Spleen (tissue), 11 donors: ENCODE results near the gene KRT16. TPM values are rescaled to one million over a fixed set of nuclear protein-coding genes. Genes with fewer than 3 reads are reported as not detected.
"Not testable (repeated sequence)": the region's sequence is repeated elsewhere in the genome, so short reads cannot be mapped to it uniquely, and the experiment has no call there.

Experiments
- DNase-seq: peaks from one replicate; pipeline ENCODE4 v3.0.0-alpha.2; 2020
- H3K27ac ChIP-seq, 8 donors: fragments of 200-600 bp; sonication (generic) in 7 of 8; 1 replicate in 4 of 8; 2 replicates in 4 of 8; pipeline versions ENCODE4 v1.5.0 to v1.8.0; 2016 to 2021; ENCODE audit warnings: inconsistent platforms in 4 of 8, mild to moderate bottlenecking in 4 of 8, moderate library complexity in 1 of 8
- H3K27me3 ChIP-seq, 7 donors: fragments of 200-600 bp; sonication (generic) in 6 of 7; replicated peaks in 1 of 7; 1 replicate in 4 of 7; 2 replicates in 3 of 7; pipeline versions ENCODE4 v1.5.0 to v1.8.0; 2016 to 2021; ENCODE audit warnings: inconsistent platforms in 3 of 7, mild to moderate bottlenecking in 1 of 7
- H3K36me3 ChIP-seq, 6 donors: fragments of 200-600 bp; sonication (generic) in 5 of 6; 1 replicate in 4 of 6; 2 replicates in 2 of 6; pipeline versions ENCODE4 v1.5.0 to v1.8.0; 2016 to 2021; ENCODE audit warnings: inconsistent platforms in 2 of 6
- H3K4me1 ChIP-seq, 6 donors: fragments of 200-600 bp; sonication (generic) in 5 of 6; 1 replicate in 3 of 6; 2 replicates in 3 of 6; pipeline versions ENCODE4 v1.5.0 to v1.8.0; 2016 to 2021; ENCODE audit warnings: inconsistent platforms in 3 of 6
- H3K4me3 ChIP-seq, 8 donors: fragments of 200-600 bp; sonication (generic) in 7 of 8; 1 replicate in 4 of 8; 2 replicates in 4 of 8; pipeline versions ENCODE4 v1.5.0 to v1.8.0; 2016 to 2021; ENCODE audit warnings: inconsistent platforms in 4 of 8, mild to moderate bottlenecking in 4 of 8, moderate library complexity in 2 of 8
- H3K9me3 ChIP-seq, 8 donors: fragments of 200-600 bp; sonication (generic) in 7 of 8; 1 replicate in 4 of 8; 2 replicates in 4 of 8; pipeline versions ENCODE4 v1.5.0 to v1.8.0; 2016 to 2021; ENCODE audit warnings: inconsistent platforms in 4 of 8
- POLR2A ChIP-seq, 3 donors: fragments of 450-650 bp; IDR thresholded peaks; one replicate each; pipeline ENCODE4 v1.5.1; 2017; ENCODE audit warnings: antibody characterized with exemption in 3 of 3, mild to moderate bottlenecking in 1 of 3
- POLR2AphosphoS5 ChIP-seq, 3 donors: sonication (generic); formaldehyde crosslinking; IDR thresholded peaks; one replicate each; pipeline ENCODE4 v1.5.1; 2017; ENCODE audit warnings: antibody characterized with exemption in 3 of 3
- WGBS, 5 donors: extraction: QIAGEN DNeasy Blood & Tissue Kit in 3 of 5; methylation state at CpG; one replicate each; pipeline versions ENCODE4 v1.1.5 to v1.1.7; 2013 to 2018; 5-methylcytosine and 5-hydroxymethylcytosine counted together
- intact Hi-C: fragments of 100-400 bp; cut with DNase I; formaldehyde crosslinking; loops from one replicate; pipeline ENCODE4 v1.15.0; 2023; ENCODE audit warnings: low total_unique reads
- polyA plus RNA-seq, 3 donors: library from polyadenylated mRNA; stranded (reverse); fragments of 200-250 nt; gene quantifications; one replicate each; pipeline ENCODE4 v1.2.1, GENCODE V29; 2013
- total RNA-seq, 7 donors: library from RNA; depleted of rRNA in 3 of 7; stranded (reverse); fragments of >200 nt in 3 of 7; fragmentation: NEBNext Ultra II Directional in 4 of 7; extraction: Animal tissue kit (Norgen Biotek cat#: 25700) in 4 of 7; gene quantifications; one replicate each; pipeline versions ENCODE4 v1.1.0 to v1.2.1, GENCODE V29; 2016 to 2021
- TF ChIP-seq, protein P1 (sequence below), 11 experiments: fragments of 200-600 bp in 7 of 11; fragments of 450-650 bp in 4 of 11; sonication (generic) in 4 of 11; IDR thresholded peaks in 8 of 11; conservative IDR thresholded peaks in 3 of 11; 1 replicate in 7 of 11; 2 replicates in 4 of 11; pipeline versions ENCODE4 v1.4.0 to v1.8.0; 2016 to 2021; ENCODE audit warnings: antibody characterized with exemption in 11 of 11, inconsistent platforms in 4 of 11, mild to moderate bottlenecking in 1 of 11
- donor health status: healthy with polysubstance abuse.
- donor health status: DM: no; HTN: no; CAD: no; lungs with moderate emphysema.
- donor health status: DM: no; HTN: no; CAD: no.
- donor health status: Bipolar disorder and iron deficiency.
- donor health status: healthy.
- donor health status: DM: no; HTN: no; CAD: no.
- donor health status: DM: yes; HTN: yes; CAD: no.

Gene KRT16
- total and polyA plus RNA-seq, 10 donors, result 0.07 to 0.19 TPM; not detected in 8

DNA sequence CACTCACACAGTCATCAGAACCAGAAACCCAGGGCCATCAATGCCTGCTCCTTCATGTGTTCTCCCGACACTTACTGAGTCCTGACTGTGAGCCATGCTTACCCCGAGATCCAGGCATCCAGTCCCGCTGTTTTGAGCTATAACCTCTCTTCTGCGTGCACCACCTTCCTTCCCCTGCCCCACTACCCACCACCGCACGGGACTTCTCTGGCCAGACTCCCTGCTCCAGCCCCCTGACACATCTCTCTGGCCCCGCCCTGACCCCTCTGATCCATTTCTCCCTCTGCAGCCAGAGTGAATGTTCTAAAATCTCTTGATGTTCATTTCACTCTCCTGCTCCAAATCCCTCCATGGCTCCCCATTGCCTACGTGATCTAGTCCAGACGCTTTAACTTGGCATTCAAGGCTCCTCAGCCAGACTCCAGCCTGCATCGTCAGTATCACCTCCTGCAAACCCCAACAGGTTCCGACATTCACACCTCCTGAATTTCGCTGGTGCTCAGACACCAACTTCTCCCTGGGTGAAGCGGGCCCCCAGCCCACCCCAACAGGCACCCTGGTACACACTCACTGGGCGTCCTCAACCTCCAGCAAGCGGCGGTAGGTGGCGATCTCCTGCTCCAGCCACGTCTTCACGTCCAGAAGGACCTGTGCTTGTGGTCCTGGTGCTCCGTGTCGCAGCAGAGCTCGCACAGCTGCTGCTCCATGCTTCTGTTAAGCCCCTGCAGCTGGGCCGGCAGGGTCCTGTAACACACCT is 14.9 kb upstream of the KRT16 start:
- Histone ChIP-seq H3K36me3 (no peaks in the 10 kb centered on the region), H3K9me3 (no peaks in the 10 kb centered on the region), H3K4me1 (peaks cover 0 to 7% (median 0%) of the 10 kb centered on the region in 6 donors), H3K27ac (no peak overlapping the region), H3K4me3 (no peak overlapping the region), H3K27me3 (peaks cover 0 to 11% (median 0%) of the 10 kb centered on the region in 7 donors)
- 87 to 92% (median 90%) methylated on average over 21 to 23 of the region's 23 CpGs for WGBS, 5 donors
- intact Hi-C loops, result no loop called here
- no peak for TF ChIP-seq POLR2A (IDR thresholded peaks at IDR 0.05)
- TF ChIP-seq, protein P1, sequence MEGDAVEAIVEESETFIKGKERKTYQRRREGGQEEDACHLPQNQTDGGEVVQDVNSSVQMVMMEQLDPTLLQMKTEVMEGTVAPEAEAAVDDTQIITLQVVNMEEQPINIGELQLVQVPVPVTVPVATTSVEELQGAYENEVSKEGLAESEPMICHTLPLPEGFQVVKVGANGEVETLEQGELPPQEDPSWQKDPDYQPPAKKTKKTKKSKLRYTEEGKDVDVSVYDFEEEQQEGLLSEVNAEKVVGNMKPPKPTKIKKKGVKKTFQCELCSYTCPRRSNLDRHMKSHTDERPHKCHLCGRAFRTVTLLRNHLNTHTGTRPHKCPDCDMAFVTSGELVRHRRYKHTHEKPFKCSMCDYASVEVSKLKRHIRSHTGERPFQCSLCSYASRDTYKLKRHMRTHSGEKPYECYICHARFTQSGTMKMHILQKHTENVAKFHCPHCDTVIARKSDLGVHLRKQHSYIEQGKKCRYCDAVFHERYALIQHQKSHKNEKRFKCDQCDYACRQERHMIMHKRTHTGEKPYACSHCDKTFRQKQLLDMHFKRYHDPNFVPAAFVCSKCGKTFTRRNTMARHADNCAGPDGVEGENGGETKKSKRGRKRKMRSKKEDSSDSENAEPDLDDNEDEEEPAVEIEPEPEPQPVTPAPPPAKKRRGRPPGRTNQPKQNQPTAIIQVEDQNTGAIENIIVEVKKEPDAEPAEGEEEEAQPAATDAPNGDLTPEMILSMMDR (IDR thresholded peaks at IDR 0.05 in 8 of 11, conservative IDR thresholded peaks at IDR 0.05 in 3 of 11), result no peak
- TF ChIP-seq POLR2AphosphoS5 (IDR thresholded peaks at IDR 0.05), result no peak
- peak; percentile 58 for DNase-seq

DNA sequence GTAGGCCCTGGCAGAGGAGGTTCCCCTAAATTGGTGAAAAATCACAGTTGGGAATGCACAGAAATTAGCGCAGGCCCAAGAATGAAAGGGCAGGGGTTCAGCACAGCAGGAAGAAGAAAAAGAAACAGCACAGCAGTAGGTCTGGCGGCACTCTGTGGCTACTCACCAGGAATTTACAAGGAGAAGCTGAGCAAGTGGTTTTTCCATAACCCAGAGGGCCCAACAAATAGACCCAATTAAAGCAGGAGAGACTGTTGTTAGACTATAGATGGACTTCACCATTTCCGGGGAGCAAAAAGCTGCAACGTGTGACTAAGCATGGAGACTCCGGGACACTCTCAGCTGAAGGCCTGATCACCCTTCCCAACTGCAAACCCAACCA is 14.3 kb upstream of the KRT16 start:
- H3K9me3 ChIP-seq, H3K27ac ChIP-seq, H3K36me3 ChIP-seq, H3K4me1 ChIP-seq, intact Hi-C loops, DNase-seq, H3K4me3 ChIP-seq: not testable (repeated sequence)
- H3K27me3 ChIP-seq, result peaks cover 0 to 11% (median 0%) of the 10 kb centered on the region in 7 donors
- WGBS, 5 donors, result 80 to 95% (median 91%) methylated on average over 5 of the region's 5 CpGs

DNA sequence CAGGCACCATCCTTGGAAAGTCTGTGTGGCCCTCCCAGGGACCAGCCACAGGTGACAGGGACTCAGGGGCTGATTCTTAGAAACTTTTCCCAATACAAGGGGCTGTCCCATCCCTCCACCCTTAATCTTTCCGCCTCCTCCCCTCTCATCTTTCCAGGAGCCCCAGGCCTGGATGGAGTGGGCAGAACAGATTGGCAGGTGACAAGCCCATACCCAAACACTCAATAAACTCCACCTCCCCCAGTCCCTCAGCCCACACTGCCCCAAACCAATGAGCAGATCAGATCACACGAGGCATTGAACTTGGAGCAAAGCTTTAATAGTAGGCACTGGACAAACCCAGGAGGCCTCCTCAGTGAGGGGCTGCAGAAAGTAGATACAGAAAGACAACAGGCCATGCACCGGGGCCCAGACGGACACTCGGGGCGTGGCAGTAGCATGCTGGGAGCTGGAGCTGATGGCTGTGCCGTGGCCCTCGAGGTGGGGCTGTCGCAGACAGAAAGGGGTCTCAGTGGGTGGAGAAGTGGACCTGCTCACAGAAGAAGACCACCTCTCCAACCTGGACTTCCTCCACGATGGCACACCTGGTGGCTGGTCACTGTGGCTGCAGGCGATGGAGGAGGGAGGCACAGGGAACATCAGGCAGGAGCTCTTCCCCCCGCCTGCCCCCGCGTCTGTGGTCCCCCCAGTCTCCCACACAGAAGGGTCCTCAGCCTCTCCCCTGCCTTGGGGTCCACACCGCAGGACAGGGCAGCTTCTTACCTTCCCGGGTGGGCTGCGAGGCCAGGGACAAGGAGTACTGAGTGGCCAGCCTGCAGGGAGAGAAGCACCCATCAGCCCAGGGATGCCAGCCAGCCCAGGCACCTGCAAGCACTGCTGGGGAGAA is 13.7 kb upstream of the KRT16 start:
- H3K4me1 ChIP-seq, H3K27ac ChIP-seq, H3K4me3 ChIP-seq, H3K9me3 ChIP-seq, DNase-seq, H3K36me3 ChIP-seq, intact Hi-C loops: not testable (repeated sequence)
- 85 to 96% (median 87%) methylated on average over 11 to 17 of the region's 17 CpGs for WGBS, 5 donors
- peaks cover 0 to 11% (median 0%) of the 10 kb centered on the region in 7 donors for H3K27me3 ChIP-seq

DNA sequence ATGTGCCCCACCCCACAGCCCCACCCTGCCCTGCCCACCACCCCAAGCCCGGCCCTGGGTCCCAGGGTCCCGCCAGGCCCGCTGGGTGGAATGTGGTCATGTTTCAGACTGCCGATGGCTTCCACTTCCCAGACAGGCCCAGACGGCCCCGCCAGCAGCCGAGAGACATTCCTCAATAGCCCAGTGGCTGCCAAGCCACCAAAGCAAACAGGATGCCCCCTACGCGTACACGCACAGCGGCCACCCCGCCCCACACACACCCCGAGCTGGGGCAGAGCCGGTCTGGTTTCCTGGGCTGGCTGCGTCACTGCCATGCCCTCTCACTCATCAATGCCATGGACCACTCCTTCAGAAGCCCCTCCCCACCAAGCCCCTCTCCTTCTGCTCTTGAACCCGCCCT is 13.0 kb upstream of the KRT16 start:
- intact Hi-C loops, result no loop called here
- Histone ChIP-seq H3K4me3 (no peak overlapping the region), H3K27ac (no peak overlapping the region), H3K9me3 (no peaks in the 10 kb centered on the region), H3K36me3 (no peaks in the 10 kb centered on the region), H3K27me3 (peaks cover 0 to 11% (median 0%) of the 10 kb centered on the region in 7 donors), H3K4me1 (peaks cover 0 to 7% (median 0%) of the 10 kb centered on the region in 6 donors)
- DNase-seq, result peak; percentile 66
- 37 to 75% (median 57%) methylated on average over 4 to 16 of the region's 16 CpGs for WGBS, 5 donors
- peak in 2 of 3 donors; percentile 37 to 43 for TF ChIP-seq POLR2AphosphoS5 (IDR thresholded peaks at IDR 0.05)
- TF ChIP-seq, protein P1 (IDR thresholded peaks at IDR 0.05 in 8 of 11, conservative IDR thresholded peaks at IDR 0.05 in 3 of 11), result no peak
